Ovary (tissue), 9 donors: ENCODE data around the gene ICA1. TPM values are rescaled to one million over a fixed set of nuclear protein-coding genes. Genes with fewer than 3 reads are reported as not detected.

ENCODE experiments used
- DNase-seq, 5 donors: peaks; one replicate each; pipeline ENCODE4 v3.0.0-alpha.2; 2019 to 2020
- H3K27ac ChIP-seq, 2 donors: fragments of 200-600 bp; one replicate each; pipeline versions ENCODE4 v1.5.1 to v1.8.0; 2019 to 2022
- H3K27me3 ChIP-seq: fragments of 200-600 bp; one replicate; pipeline ENCODE4 v1.8.0; 2022
- H3K36me3 ChIP-seq: fragments of 200-600 bp; sonication (generic); one replicate; pipeline ENCODE4 v1.5.1; 2019
- H3K4me1 ChIP-seq: one replicate; pipeline ENCODE4 v1.8.1; 2013; ENCODE audit warnings: mild to moderate bottlenecking, moderate library complexity; ENCODE audit not compliant: insufficient read depth
- H3K4me3 ChIP-seq: fragments of 200-600 bp; sonication (generic); one replicate; pipeline ENCODE4 v1.5.1; 2017
- H3K9me3 ChIP-seq, 2 donors: fragments of 200-600 bp in 1 of 2; sonication (generic) in 1 of 2; one replicate each; pipeline versions ENCODE4 v1.5.1 to v1.8.1; 2013 to 2019; ENCODE audit warnings: mild to moderate bottlenecking in 1 of 2, moderate library complexity in 1 of 2
- EP300 ChIP-seq: sonication (generic); formaldehyde crosslinking; IDR thresholded peaks from one replicate; pipeline ENCODE4 v1.6.1; 2017; ENCODE audit warnings: antibody characterized with exemption
- POLR2A ChIP-seq: fragments of 450-650 bp; IDR thresholded peaks from one replicate; pipeline ENCODE4 v1.6.1; 2017; ENCODE audit warnings: antibody characterized with exemption, mild to moderate bottlenecking, moderate library complexity
- WGBS, 3 donors: extraction: QIAGEN DNeasy Blood & Tissue Kit in 1 of 3; methylation state at CpG; one replicate each; pipeline versions ENCODE4 v1.1.5 to v1.1.7; 2013 to 2017; 5-methylcytosine and 5-hydroxymethylcytosine counted together
- intact Hi-C, 4 donors: fragments of 100-400 bp; cut with DNase I; formaldehyde crosslinking; loops; one replicate each; pipeline versions ENCODE4 v1.11.0 to v1.15.1; 2022 to 2023
- polyA plus RNA-seq, 2 donors: library from polyadenylated mRNA; stranded (reverse); fragments of 200-250 nt in 1 of 2; fragments of 350-450 nt in 1 of 2; fragmentation: Illumina TruSeq in 1 of 2; extraction: RNeasy Lipid Tissue Mini Kit (QIAGEN cat#74804) in 1 of 2; gene quantifications; one replicate each; pipeline ENCODE4 v1.2.3, GENCODE V29; 2013 to 2014
- total RNA-seq, 7 donors: library from RNA; depleted of rRNA in 2 of 7; stranded (reverse); fragments of >200 nt in 2 of 7; fragmentation: NEBNext Ultra II Directional in 3 of 7; extraction: Animal tissue kit (Norgen Biotek cat#: 25700) in 3 of 7; gene quantifications; one replicate each; pipeline versions ENCODE4 v1.1.0 to v1.2.4, GENCODE V29; 2016 to 2023
- TF ChIP-seq, protein P1 (sequence below), 3 donors: fragments of 450-650 bp in 2 of 3; fragments of 200-600 bp in 1 of 3; IDR thresholded peaks; one replicate each; pipeline versions ENCODE4 v1.5.1 to v1.8.0; 2016 to 2022; ENCODE audit warnings: antibody characterized with exemption in 3 of 3, mild to moderate bottlenecking in 1 of 3
- donor health status: DM: no; HTN: no; CAD: no; lungs with moderate emphysema.
- donor health status: DM: no; HTN: no; CAD: no.
- donor health status: Bipolar disorder and iron deficiency.
- donor health status: DM: yes; HTN: yes; CAD: no.
- donor health status: DM: no; HTN: no; CAD: no.
- donor health status: DM: yes; HTN: yes; CAD: no.

Gene ICA1
- total and polyA plus RNA-seq, 9 donors, result 2.1 to 19.4 (median 4.7) TPM

DNA sequence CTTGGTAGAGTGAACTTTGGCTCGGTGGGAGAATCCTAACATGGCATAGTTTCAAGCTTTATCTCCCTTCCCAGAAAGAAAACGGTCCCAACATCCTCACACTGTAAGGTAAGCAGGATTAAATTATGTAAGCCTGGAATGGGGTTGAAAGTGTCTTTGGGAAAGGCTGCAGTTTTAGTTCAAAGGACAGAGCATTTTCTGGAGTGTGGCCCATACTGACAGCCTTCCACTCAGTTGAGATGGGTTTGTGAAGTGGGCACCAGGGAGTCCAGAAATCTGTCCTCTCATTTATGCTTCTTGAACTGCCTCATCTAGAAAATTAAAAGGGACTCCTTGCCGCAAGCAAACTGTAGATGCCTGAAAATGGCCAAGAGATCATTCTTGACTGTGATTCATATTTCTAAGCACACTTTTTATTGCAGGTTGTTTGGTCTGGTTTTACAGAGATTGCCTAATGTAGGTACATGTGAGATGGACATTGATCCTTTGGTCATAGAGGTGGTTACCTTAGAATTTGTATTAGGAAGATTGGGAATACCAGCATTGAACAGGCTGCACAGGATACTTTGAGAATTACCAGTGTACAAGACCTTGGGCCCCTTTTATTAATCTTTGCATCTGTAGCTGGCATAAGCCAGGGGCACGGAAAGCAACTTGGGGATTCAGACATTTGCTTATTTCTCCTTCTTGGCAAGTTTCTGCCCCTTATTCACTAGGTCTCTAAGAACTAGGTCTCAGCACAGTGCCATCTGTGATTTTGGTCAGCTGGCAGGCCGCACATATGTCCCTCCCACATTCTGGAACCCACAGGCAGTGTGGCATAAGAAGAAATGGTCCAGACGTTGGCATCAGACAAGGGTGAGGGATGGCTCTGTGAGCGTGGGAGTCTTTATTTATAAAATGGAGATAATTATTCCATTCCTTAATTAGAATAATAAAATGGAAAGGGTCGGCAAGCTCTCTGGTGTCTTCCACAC is 167.5 kb downstream of the ICA1 start:
- no peaks in the 10 kb centered on the region for H3K36me3 ChIP-seq
- intact Hi-C loops, result loop anchor here in 1 of 4 donors (5.0 kb wide), 1 partner anchor 297 kb away; no protein-coding TSS in a partner anchor
- no peak overlapping the region for H3K27ac ChIP-seq
- DNase-seq, result no peak
- no peaks in the 10 kb centered on the region for H3K9me3 ChIP-seq
- WGBS, 3 donors, result 69 to 79% (median 71%) methylated on average over 8 of the region's 8 CpGs
- no peaks in the 10 kb centered on the region for H3K27me3 ChIP-seq
- H3K4me3 ChIP-seq, result no peak overlapping the region
- no peaks in the 10 kb centered on the region for H3K4me1 ChIP-seq
- TF ChIP-seq, protein P1, sequence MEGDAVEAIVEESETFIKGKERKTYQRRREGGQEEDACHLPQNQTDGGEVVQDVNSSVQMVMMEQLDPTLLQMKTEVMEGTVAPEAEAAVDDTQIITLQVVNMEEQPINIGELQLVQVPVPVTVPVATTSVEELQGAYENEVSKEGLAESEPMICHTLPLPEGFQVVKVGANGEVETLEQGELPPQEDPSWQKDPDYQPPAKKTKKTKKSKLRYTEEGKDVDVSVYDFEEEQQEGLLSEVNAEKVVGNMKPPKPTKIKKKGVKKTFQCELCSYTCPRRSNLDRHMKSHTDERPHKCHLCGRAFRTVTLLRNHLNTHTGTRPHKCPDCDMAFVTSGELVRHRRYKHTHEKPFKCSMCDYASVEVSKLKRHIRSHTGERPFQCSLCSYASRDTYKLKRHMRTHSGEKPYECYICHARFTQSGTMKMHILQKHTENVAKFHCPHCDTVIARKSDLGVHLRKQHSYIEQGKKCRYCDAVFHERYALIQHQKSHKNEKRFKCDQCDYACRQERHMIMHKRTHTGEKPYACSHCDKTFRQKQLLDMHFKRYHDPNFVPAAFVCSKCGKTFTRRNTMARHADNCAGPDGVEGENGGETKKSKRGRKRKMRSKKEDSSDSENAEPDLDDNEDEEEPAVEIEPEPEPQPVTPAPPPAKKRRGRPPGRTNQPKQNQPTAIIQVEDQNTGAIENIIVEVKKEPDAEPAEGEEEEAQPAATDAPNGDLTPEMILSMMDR (IDR thresholded peaks at IDR 0.05), result no peak
- no peak for TF ChIP-seq EP300
- TF ChIP-seq POLR2A, result no peak

DNA sequence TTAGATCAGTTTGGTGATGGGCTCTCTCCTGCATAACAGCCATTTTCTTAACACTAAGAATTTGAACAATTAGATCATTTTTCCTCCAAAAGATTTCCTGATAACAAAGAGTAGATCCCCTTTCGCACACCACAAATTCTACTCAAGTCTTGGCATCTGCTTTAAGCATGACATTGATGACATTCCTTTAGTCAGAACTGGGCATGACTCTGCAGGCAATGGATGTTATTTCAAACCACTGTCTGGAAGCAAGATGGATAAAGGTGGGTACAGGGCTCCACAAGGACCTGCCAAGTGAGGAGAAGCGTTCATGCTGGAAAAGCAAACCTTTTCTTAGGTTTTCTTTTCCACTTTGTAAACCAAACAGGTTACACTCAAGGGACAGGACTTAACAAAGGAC is 169.8 kb downstream of the ICA1 start:
- intact Hi-C loops, result loop anchor here in 1 of 4 donors (5.0 kb wide), 1 partner anchor 295 kb away; no protein-coding TSS in a partner anchor
- TF ChIP-seq POLR2A (no peak), EP300 (no peak)
- TF ChIP-seq, protein P1 (IDR thresholded peaks at IDR 0.05), result no peak
- 96 to 97% (median 97%) methylated on average over 2 of the region's 2 CpGs for WGBS, 3 donors
- H3K27ac ChIP-seq, result no peak overlapping the region
- no peaks in the 10 kb centered on the region for H3K4me1 ChIP-seq
- H3K9me3 ChIP-seq, result no peaks in the 10 kb centered on the region
- H3K36me3 ChIP-seq, result no peaks in the 10 kb centered on the region
- no peak overlapping the region for H3K4me3 ChIP-seq
- no peak for DNase-seq
- H3K27me3 ChIP-seq, result no peaks in the 10 kb centered on the region

DNA sequence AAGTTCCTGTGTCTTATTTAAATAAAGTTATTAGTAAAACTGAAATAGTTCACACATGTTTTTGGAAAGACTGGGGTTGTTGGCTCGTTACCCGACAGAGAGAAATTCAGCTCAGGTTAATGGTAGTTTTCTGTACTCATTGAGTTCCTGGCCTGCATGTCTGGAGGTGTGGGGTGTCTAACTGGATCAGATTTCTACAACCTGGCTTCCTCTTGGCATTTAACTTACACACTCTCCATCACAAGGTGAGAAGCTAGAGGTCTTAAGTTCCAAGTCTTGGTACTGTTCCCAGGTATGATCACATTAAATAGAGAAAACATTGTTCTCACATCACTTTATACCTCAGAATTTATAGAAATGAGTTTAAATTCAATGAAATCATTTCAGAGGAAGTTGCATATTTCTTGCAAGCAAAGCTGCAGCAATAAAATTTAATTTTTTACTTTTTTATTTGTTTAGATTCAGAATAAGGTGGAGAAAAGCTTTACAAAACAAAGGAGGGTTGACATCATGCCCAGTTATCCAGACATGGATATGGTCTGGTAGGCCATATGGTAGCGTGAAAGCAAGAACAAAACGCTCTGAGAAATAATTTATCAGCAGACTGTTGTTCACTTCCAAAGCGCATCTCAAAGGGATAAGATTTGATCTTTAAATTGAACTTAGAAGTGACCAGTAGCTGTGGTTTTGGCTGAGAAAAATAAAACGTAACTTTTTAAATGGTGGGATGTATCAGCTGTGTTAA is 172.8 kb downstream of the ICA1 start:
- Histone ChIP-seq H3K36me3 (peaks cover 4% of the 10 kb centered on the region), H3K4me3 (no peak overlapping the region), H3K9me3 (no peaks in the 10 kb centered on the region), H3K4me1 (no peaks in the 10 kb centered on the region), H3K27me3 (no peaks in the 10 kb centered on the region), H3K27ac (no peak overlapping the region)
- WGBS, 3 donors, result 87 to 92% (median 89%) methylated on average over 6 of the region's 6 CpGs
- TF ChIP-seq POLR2A, result no peak
- TF ChIP-seq, protein P1 (IDR thresholded peaks at IDR 0.05), result no peak
- TF ChIP-seq EP300, result no peak
- no peak for DNase-seq
- intact Hi-C loops, result no loop called here

DNA sequence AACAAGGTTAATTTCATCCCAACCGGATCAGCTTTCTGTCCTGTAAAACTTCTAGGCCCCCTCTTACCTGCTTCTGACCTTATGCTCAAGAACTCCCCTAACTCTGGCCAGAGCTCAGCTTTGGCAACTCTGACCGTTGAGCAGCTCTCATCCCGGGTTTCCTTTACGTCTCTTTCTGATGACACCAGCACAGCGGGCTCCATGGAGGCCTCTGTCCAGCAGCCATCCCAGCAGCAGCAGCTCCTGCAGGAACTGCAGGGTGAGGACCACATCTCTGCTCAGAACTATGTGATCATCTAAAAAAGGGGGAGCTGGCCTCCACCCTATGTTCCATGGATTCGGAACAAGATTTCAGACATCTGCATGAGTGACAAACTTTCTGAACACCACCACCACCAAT is 175.7 kb downstream of the ICA1 start:
- Histone ChIP-seq H3K9me3 (no peaks in the 10 kb centered on the region), H3K27ac (no peak overlapping the region), H3K36me3 (peaks cover 4% of the 10 kb centered on the region), H3K27me3 (no peaks in the 10 kb centered on the region), H3K4me1 (no peaks in the 10 kb centered on the region), H3K4me3 (no peak overlapping the region)
- WGBS, 3 donors, result 89 to 90% (median 89%) methylated on average over 6 of the region's 6 CpGs
- no peak for TF ChIP-seq EP300
- no peak for TF ChIP-seq POLR2A
- TF ChIP-seq, protein P1 (IDR thresholded peaks at IDR 0.05), result no peak
- intact Hi-C loops, result no loop called here
- no peak for DNase-seq
